ENCODE results near the gene TRIM58. TPM values are rescaled to one million over a fixed set of nuclear protein-coding genes. Genes with fewer than 3 reads are reported as not detected.

The TRIM58 gene
- polyA plus RNA-seq, 1 donor: 2.1 TPM

- H3K9me3 ChIP-seq (ENCODE audit: control insufficient read depth, low read depth, low read length): peaks cover 4% of the 10 kb centered on the region
- 80% methylated on average over 1 of the region's 4 CpGs for whole genome bisulfite sequencing (ENCODE audit: insufficient coverage, low lambda C conversion rate)
- H3K27ac ChIP-seq (ENCODE audit: low read length): no peak overlapping the region
- H3K36me3 ChIP-seq (ENCODE audit: control insufficient read depth, insufficient read depth, low read length): no peaks in the 10 kb centered on the region
- no peak overlapping the region for H3K4me3 ChIP-seq (ENCODE audit: low read length)
- H3K27me3 ChIP-seq (ENCODE audit: control insufficient read depth, insufficient read depth, low read length): no peaks in the 10 kb centered on the region
- DNase-seq: no peak
- H3K4me1 ChIP-seq (ENCODE audit: control insufficient read depth, insufficient read depth, low read length): no peaks in the 10 kb centered on the region
Observed at GRCh38 chr1:247914941-247915662, 58.1 kb downstream of the TRIM58 start.

- no peak for DNase-seq
- no peaks in the 10 kb centered on the region for H3K4me1 ChIP-seq (ENCODE audit: control insufficient read depth, insufficient read depth, low read length)
- H3K4me3 ChIP-seq (ENCODE audit: low read length): no peak within 1 kb of the TSS
- no peaks in the 10 kb centered on the region for H3K27me3 ChIP-seq (ENCODE audit: control insufficient read depth, insufficient read depth, low read length)
- no peaks in the 10 kb centered on the region for H3K9me3 ChIP-seq (ENCODE audit: control insufficient read depth, low read depth, low read length)
- H3K36me3 ChIP-seq (ENCODE audit: control insufficient read depth, insufficient read depth, low read length): no peaks in the 10 kb centered on the region
- no peak within 1 kb of the TSS for H3K27ac ChIP-seq (ENCODE audit: low read length)
- 100% methylated on average over 1 of the region's 2 CpGs for WGBS (ENCODE audit: insufficient coverage, low lambda C conversion rate)
Observed at GRCh38 chr1:247919952-247920351, 63.0 kb downstream of the TRIM58 start, which contains the start of gene OR2T8. TSS of gene OR2T8 (plus strand) at chr1:247920252. CDS start at chr1:247921018, 766 bp downstream.

DNA sequence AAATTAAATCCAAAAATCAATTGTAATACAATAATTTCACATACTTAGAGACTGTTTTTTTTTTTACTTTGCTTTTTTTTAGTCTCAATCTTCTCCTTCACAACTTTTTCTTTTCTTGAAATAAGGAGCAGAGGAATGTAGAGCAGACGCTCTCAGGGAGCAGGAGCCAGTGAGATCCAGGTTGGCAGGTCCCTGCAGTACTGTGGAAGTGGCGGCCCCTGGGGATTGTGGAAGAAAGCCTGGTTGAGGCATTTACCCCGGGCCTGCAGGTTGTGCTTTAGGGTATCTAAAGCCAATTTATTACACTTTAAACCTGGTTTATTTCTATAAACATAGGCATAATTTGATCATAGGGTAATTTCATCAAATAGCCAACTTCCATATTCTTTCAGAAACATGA, 67.0 kb downstream of the TRIM58 start:
- Histone ChIP-seq H3K4me3 (ENCODE audit: low read length) (no peak overlapping the region), H3K4me1 (ENCODE audit: control insufficient read depth, insufficient read depth, low read length) (no peaks in the 10 kb centered on the region), H3K36me3 (ENCODE audit: control insufficient read depth, insufficient read depth, low read length) (no peaks in the 10 kb centered on the region), H3K27me3 (ENCODE audit: control insufficient read depth, insufficient read depth, low read length) (no peaks in the 10 kb centered on the region), H3K9me3 (ENCODE audit: control insufficient read depth, low read depth, low read length) (peaks cover 2% of the 10 kb centered on the region), H3K27ac (ENCODE audit: low read length) (no peak overlapping the region)
- no CpG with 5 or more reads among the region's 3 CpGs for WGBS (ENCODE audit: insufficient coverage, low lambda C conversion rate)
- no peak for DNase-seq

DNA sequence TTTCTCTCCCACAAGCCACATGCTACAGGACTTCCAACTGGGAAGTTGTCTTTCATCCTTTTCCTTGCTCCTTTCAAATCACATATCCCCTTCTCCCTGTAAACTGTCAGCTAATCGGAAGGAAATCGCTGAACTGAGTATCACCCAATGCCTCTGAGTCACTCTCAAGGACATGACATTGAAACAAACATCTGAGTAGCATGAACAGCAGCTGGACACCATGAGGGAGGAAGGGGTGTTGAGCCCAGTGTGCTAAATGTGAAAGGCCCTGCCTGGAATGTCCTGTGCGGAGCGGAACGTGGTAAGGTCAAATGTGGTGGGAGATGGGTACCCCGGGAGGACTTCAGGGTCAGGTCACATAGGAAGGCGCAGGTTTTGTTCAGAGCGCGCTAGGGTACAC, 67.9 kb downstream of the TRIM58 start, which contains the start of gene OR2AJ1:
OR2AJ1 (plus strand) TSS at position 22 of the 400 bp plus-strand sequence. CDS start 8,880 bp downstream, outside the sequence.
- H3K27ac ChIP-seq (ENCODE audit: low read length): no peak within 1 kb of the TSS
- no peaks in the 10 kb centered on the region for H3K27me3 ChIP-seq (ENCODE audit: control insufficient read depth, insufficient read depth, low read length)
- H3K4me1 ChIP-seq (ENCODE audit: control insufficient read depth, insufficient read depth, low read length): no peaks in the 10 kb centered on the region
- no peak for DNase-seq
- no peaks in the 10 kb centered on the region for H3K36me3 ChIP-seq (ENCODE audit: control insufficient read depth, insufficient read depth, low read length)
- no CpG with 5 or more reads among the region's 9 CpGs for WGBS (ENCODE audit: insufficient coverage, low lambda C conversion rate)
- H3K9me3 ChIP-seq (ENCODE audit: control insufficient read depth, low read depth, low read length): peaks cover 2% of the 10 kb centered on the region
- no peak within 1 kb of the TSS for H3K4me3 ChIP-seq (ENCODE audit: low read length)

Other genes with a start within 250 kb of the TRIM58 start
- 0.01 TPM for gene OR13G1, start 177.4 kb upstream of the TRIM58 start, polyA plus RNA-seq
- gene OR6F1, start 140.5 kb upstream of the TRIM58 start, polyA plus RNA-seq: not detected
- not detected for gene OR14K1, start 118.6 kb upstream of the TRIM58 start, polyA plus RNA-seq
- gene OR14A2, start 109.0 kb upstream of the TRIM58 start, polyA plus RNA-seq: not detected
- gene OR1C1, start 96.6 kb upstream of the TRIM58 start, polyA plus RNA-seq: not detected
- not detected for gene OR14A16, start 33.1 kb upstream of the TRIM58 start, polyA plus RNA-seq
- not detected for gene OR11L1, start 15.3 kb upstream of the TRIM58 start, polyA plus RNA-seq
- gene OR2W3, start 38.4 kb downstream of the TRIM58 start, polyA plus RNA-seq: 0.51 TPM
- gene OR2T8, start 63.1 kb downstream of the TRIM58 start, polyA plus RNA-seq: 0.09 TPM
- gene OR2AJ1, start 67.7 kb downstream of the TRIM58 start, polyA plus RNA-seq: not detected
- gene OR2L8, start 91.7 kb downstream of the TRIM58 start, polyA plus RNA-seq: not detected
- gene OR2AK2, start 108.0 kb downstream of the TRIM58 start, polyA plus RNA-seq: not detected
- gene OR2L5, start 156.5 kb downstream of the TRIM58 start, polyA plus RNA-seq: not detected
- gene OR2L2, start 172.9 kb downstream of the TRIM58 start, polyA plus RNA-seq: 0.52 TPM
- gene OR2L3, start 189.6 kb downstream of the TRIM58 start, polyA plus RNA-seq: not detected
- gene OR2L13, start 238.0 kb downstream of the TRIM58 start, polyA plus RNA-seq: 0.09 TPM

Data from large intestine (tissue), 3 donors.